IPS-18a (cell line): ENCODE data around the gene DST.
"Not testable (repeated sequence)": the region's sequence is repeated elsewhere in the genome, so short reads cannot be mapped to it uniquely, and the experiment has no call there.

Experiments
- H3K27ac ChIP-seq: one replicate; pipeline ENCODE4 v1.5.1; 2013; ENCODE audit warnings: low read length
- H3K27me3 ChIP-seq: one replicate; pipeline ENCODE4 v1.6.1; 2013; ENCODE audit warnings: mild to moderate bottlenecking, low read length; ENCODE audit not compliant: control insufficient read depth, insufficient read depth
- H3K36me3 ChIP-seq: one replicate; pipeline ENCODE4 v1.6.1; 2013; ENCODE audit warnings: low read depth, low read length; ENCODE audit not compliant: control insufficient read depth
- H3K4me1 ChIP-seq: one replicate; pipeline ENCODE4 v1.6.1; 2013; ENCODE audit warnings: low read depth, low read length; ENCODE audit not compliant: control insufficient read depth
- H3K4me3 ChIP-seq: one replicate; pipeline ENCODE4 v1.5.1; 2013; ENCODE audit warnings: low read length
- H3K9ac ChIP-seq: one replicate; pipeline ENCODE4 v1.6.1; 2013; ENCODE audit warnings: mild to moderate bottlenecking, low read length, moderate library complexity
- H3K9me3 ChIP-seq: one replicate; pipeline ENCODE4 v1.6.1; 2013; ENCODE audit warnings: low read depth, low read length; ENCODE audit not compliant: control insufficient read depth

Gene DST

DNA sequence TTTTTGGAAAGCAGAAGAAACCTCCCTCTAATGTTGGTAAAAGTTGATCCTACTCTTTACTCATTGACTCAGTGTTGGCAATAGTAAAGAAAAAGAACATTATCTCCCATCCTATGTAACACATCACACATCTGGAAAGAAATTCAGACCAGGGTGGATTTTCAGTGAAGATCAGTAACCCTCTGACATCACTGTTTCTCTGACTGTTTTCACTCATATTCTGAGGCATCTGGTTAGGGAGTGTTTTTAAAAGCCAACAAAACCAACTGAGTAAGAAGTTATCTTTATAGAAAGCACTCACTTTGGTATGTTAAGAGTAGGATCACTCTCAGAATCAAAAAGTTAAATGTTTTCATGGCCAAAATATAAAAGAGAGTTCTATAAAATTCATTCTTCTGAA is 143.6 kb downstream of the DST start:
- no peaks in the 10 kb centered on the region for H3K27me3 ChIP-seq
- no peaks in the 10 kb centered on the region for H3K4me1 ChIP-seq
- no peaks in the 10 kb centered on the region for H3K9me3 ChIP-seq
- H3K36me3 ChIP-seq: peaks cover 40% of the 10 kb centered on the region
- H3K4me3 ChIP-seq: no peak overlapping the region
- no peak overlapping the region for H3K27ac ChIP-seq
- no peak overlapping the region for H3K9ac ChIP-seq

DNA sequence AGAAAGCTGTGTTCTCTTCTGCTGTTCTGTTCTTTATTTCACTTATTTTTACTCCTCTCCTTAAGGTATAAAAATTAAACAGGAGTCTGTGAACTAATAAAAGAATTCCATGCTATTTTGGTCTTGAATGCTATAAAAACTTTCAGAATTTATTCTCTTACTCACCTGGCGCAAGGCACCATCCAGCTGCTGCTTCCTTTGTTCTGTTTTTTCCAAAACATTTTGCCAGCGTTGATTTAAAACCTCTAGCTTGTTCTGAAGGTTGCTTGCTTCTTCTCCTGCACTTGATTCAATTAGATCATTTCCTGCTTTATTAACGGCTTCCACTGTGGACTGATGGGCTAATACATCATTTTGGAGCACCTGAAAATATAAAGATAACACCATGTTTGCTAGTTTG is 145.0 kb downstream of the DST start:
- Histone ChIP-seq H3K4me1 (no peaks in the 10 kb centered on the region), H3K27ac (no peak overlapping the region), H3K4me3 (no peak overlapping the region), H3K9me3 (no peaks in the 10 kb centered on the region), H3K27me3 (no peaks in the 10 kb centered on the region), H3K36me3 (peaks cover 41% of the 10 kb centered on the region), H3K9ac (no peak overlapping the region)

DNA sequence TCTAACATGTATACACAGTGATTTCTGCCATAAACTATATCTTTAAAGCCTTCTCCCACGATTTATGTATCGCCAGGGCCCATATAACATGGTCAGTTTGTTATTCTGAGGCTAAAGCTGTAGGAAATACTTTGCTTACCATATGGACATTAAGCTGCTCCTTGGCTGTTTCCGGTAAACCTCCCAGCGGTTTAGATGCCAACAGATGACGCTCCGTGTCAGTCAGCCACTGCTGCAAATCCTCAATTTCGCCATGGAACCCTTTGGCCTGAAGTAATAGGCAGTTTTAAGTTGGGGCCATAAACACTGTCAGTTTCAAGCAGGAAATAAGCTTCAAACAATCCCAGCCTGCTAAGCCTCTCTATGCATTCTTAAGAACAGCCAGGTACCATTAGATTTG is 145.4 kb downstream of the DST start:
- H3K4me1 ChIP-seq: no peaks in the 10 kb centered on the region
- H3K9ac ChIP-seq: no peak overlapping the region
- peaks cover 42% of the 10 kb centered on the region for H3K36me3 ChIP-seq
- H3K9me3 ChIP-seq: no peaks in the 10 kb centered on the region
- no peak overlapping the region for H3K4me3 ChIP-seq
- H3K27me3 ChIP-seq: no peaks in the 10 kb centered on the region
- H3K27ac ChIP-seq: no peak overlapping the region

GRCh38 chr6:56496650-56497049 is 146.0 kb downstream of the DST start:
- H3K9ac ChIP-seq, H3K4me3 ChIP-seq, H3K9me3 ChIP-seq, H3K27me3 ChIP-seq, H3K4me1 ChIP-seq, H3K27ac ChIP-seq: not testable (repeated sequence)
- peaks cover 48% of the 10 kb centered on the region for H3K36me3 ChIP-seq

GRCh38 chr6:56495654-56496053 is 147.0 kb downstream of the DST start:
- Histone ChIP-seq H3K36me3 (peaks cover 44% of the 10 kb centered on the region), H3K27ac (no peak overlapping the region), H3K9ac (no peak overlapping the region), H3K27me3 (no peaks in the 10 kb centered on the region), H3K9me3 (no peaks in the 10 kb centered on the region), H3K4me1 (no peaks in the 10 kb centered on the region), H3K4me3 (no peak overlapping the region)

GRCh38 chr6:56491606-56492328 is 150.9 kb downstream of the DST start:
- H3K4me1 ChIP-seq: no peaks in the 10 kb centered on the region
- H3K27ac ChIP-seq: no peak overlapping the region
- peaks cover 39% of the 10 kb centered on the region for H3K36me3 ChIP-seq
- H3K27me3 ChIP-seq: no peaks in the 10 kb centered on the region
- no peaks in the 10 kb centered on the region for H3K9me3 ChIP-seq
- no peak overlapping the region for H3K4me3 ChIP-seq
- no peak overlapping the region for H3K9ac ChIP-seq

- Histone ChIP-seq H3K27ac (no peak overlapping the region), H3K27me3 (no peaks in the 10 kb centered on the region), H3K4me3 (no peak overlapping the region), H3K9ac (no peak overlapping the region), H3K4me1 (no peaks in the 10 kb centered on the region), H3K36me3 (peaks cover 37% of the 10 kb centered on the region), H3K9me3 (no peaks in the 10 kb centered on the region)
These were observed 151.7 kb downstream of the DST start for GRCh38 chr6:56490993-56491392.

DNA sequence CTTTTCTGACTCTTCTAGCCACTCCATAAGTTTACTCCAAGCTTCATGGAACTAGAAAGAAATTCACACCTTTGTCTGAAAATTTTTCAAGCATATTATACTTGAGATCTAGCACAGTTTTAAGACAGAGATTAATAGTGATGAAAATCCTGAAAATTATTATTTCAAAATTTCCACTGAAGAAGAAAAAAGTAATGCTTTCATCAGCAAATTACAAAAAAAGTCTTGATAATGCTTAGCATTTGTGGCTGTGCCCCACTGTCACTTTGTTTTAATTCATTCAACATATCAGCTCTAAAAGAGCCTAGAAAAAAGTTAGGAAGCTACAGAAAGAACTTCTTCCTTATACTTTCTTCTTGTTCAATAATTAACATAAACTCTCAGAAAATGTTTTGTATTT is 153.1 kb downstream of the DST start:
- Histone ChIP-seq H3K9ac (no peak overlapping the region), H3K27me3 (no peaks in the 10 kb centered on the region), H3K9me3 (no peaks in the 10 kb centered on the region), H3K4me3 (no peak overlapping the region), H3K36me3 (peaks cover 45% of the 10 kb centered on the region), H3K4me1 (no peaks in the 10 kb centered on the region), H3K27ac (no peak overlapping the region)

- Histone ChIP-seq H3K36me3 (peaks cover 45% of the 10 kb centered on the region), H3K4me1 (no peaks in the 10 kb centered on the region), H3K27me3 (no peaks in the 10 kb centered on the region), H3K4me3 (no peak overlapping the region), H3K9me3 (no peaks in the 10 kb centered on the region), H3K27ac (no peak overlapping the region), H3K9ac (no peak overlapping the region)
These were observed 154.4 kb downstream of the DST start for GRCh38 chr6:56488281-56488680.

- Histone ChIP-seq H3K9me3 (no peaks in the 10 kb centered on the region), H3K4me3 (no peak overlapping the region), H3K27ac (no peak overlapping the region), H3K27me3 (no peaks in the 10 kb centered on the region), H3K36me3 (peaks cover 44% of the 10 kb centered on the region), H3K9ac (no peak overlapping the region), H3K4me1 (no peaks in the 10 kb centered on the region)
These were observed 156.0 kb downstream of the DST start for GRCh38 chr6:56486681-56487080.

DNA sequence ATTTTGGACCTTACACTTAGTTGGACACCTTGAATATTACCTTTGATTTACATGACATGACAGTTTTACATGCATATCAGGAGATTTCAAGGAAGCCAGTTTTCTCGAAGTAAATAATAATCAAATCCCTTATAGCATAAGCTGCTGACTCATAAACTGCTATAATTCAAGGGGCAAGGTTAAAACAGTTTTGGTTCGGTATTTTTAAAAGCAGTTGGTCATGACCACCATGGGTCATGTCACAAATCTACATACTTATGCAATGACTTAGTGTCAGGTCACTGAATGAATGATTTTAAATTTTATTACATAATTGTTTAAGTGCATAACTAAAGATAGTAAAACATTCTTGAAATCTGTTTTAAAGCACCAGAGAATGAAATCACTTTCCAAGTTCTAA is 158.0 kb downstream of the DST start:
- Histone ChIP-seq H3K27me3 (no peaks in the 10 kb centered on the region), H3K9ac (no peak overlapping the region), H3K4me1 (no peaks in the 10 kb centered on the region), H3K36me3 (peaks cover 50% of the 10 kb centered on the region), H3K9me3 (no peaks in the 10 kb centered on the region), H3K4me3 (no peak overlapping the region), H3K27ac (no peak overlapping the region)

GRCh38 chr6:56483929-56484328 is 158.8 kb downstream of the DST start:
- H3K4me3 ChIP-seq: no peak overlapping the region
- no peaks in the 10 kb centered on the region for H3K27me3 ChIP-seq

More at GRCh38 chr6:56483929-56484328, 158.8 kb downstream of the DST start:
- H3K9me3 ChIP-seq: no peaks in the 10 kb centered on the region
- no peak overlapping the region for H3K27ac ChIP-seq
- H3K36me3 ChIP-seq: peaks cover 43% of the 10 kb centered on the region
- no peak overlapping the region for H3K9ac ChIP-seq
- no peaks in the 10 kb centered on the region for H3K4me1 ChIP-seq
